ENCODE data around the gene SLC25A48. TPM values are rescaled to one million over a fixed set of nuclear protein-coding genes. Genes with fewer than 3 reads are reported as not detected.
"Not testable (repeated sequence)": the region's sequence is repeated elsewhere in the genome, so short reads cannot be mapped to it uniquely, and the experiment has no call there.

Gene SLC25A48
- total RNA-seq, 2 donors from 2014 or later = 0.78 to 2.8 TPM

- H3K36me3 ChIP-seq = no peaks in the 10 kb centered on the region
- DNase-seq (ENCODE audit: low spot score) = no peak
- H3K4me3 ChIP-seq = peak overlapping the region; percentile 54
- H3K27ac ChIP-seq = no peak overlapping the region
- no peaks in the 10 kb centered on the region for H3K9me3 ChIP-seq
- peak; percentile 39 for TF ChIP-seq CTCF (IDR thresholded peaks at IDR 0.05)
- peak; percentile 52 for ATAC-seq (ENCODE audit: insufficient number of reproducible peaks, low FRiP score, low read depth)
- H3K27me3 ChIP-seq (replicated peaks; ENCODE audit: insufficient read depth) = no peaks in the 10 kb centered on the region
- peaks cover 0 to 10% of the 10 kb centered on the region in 2 donors for H3K4me1 ChIP-seq (ENCODE audit: control insufficient read depth in 1 of 2, low read depth in 2 of 2)
Measured at GRCh38 chr5:135833961-135834638, 363 bp upstream of the SLC25A48 start.

- no peaks in the 10 kb centered on the region for H3K9me3 ChIP-seq
- ATAC-seq (ENCODE audit: insufficient number of reproducible peaks, low FRiP score, low read depth) = no peak
- DNase-seq (ENCODE audit: low spot score) = no peak
- no peaks in the 10 kb centered on the region for H3K36me3 ChIP-seq
- H3K27me3 ChIP-seq (replicated peaks; ENCODE audit: insufficient read depth) = no peaks in the 10 kb centered on the region
- no peak overlapping the region for H3K4me3 ChIP-seq
- TF ChIP-seq CTCF (IDR thresholded peaks at IDR 0.05) = no peak
- H3K4me1 ChIP-seq (ENCODE audit: control insufficient read depth in 1 of 2, low read depth in 2 of 2) = peaks cover 0 to 10% of the 10 kb centered on the region in 2 donors
- H3K27ac ChIP-seq = no peak overlapping the region
Measured at GRCh38 chr5:135835766-135836165, 1.3 kb downstream of the SLC25A48 start.

GRCh38 chr5:135838395-135838794 lies 3.9 kb downstream of the SLC25A48 start:
- DNase-seq (ENCODE audit: low spot score); ATAC-seq (ENCODE audit: insufficient number of reproducible peaks, low FRiP score, low read depth); H3K4me1 ChIP-seq (ENCODE audit: control insufficient read depth in 1 of 2, low read depth in 2 of 2); H3K36me3 ChIP-seq; H3K27me3 ChIP-seq (replicated peaks; ENCODE audit: insufficient read depth); H3K9me3 ChIP-seq; H3K4me3 ChIP-seq; H3K27ac ChIP-seq: not testable (repeated sequence)

GRCh38 chr5:135839566-135839965 lies 5.1 kb downstream of the SLC25A48 start:
- DNase-seq (ENCODE audit: low spot score) (no peak), ATAC-seq (ENCODE audit: insufficient number of reproducible peaks, low FRiP score, low read depth) (no peak)
- Histone ChIP-seq H3K4me3 (no peak overlapping the region), H3K27ac (no peak overlapping the region), H3K4me1 (ENCODE audit: control insufficient read depth in 1 of 2, low read depth in 2 of 2) (peaks cover 0 to 6% of the 10 kb centered on the region in 2 donors), H3K9me3 (no peaks in the 10 kb centered on the region), H3K27me3 (replicated peaks; ENCODE audit: insufficient read depth) (no peaks in the 10 kb centered on the region), H3K36me3 (no peaks in the 10 kb centered on the region)
- no peak for TF ChIP-seq CTCF (IDR thresholded peaks at IDR 0.05)

- Histone ChIP-seq H3K9me3 (no peaks in the 10 kb centered on the region), H3K27me3 (replicated peaks; ENCODE audit: insufficient read depth) (no peaks in the 10 kb centered on the region), H3K27ac (no peak overlapping the region), H3K36me3 (no peaks in the 10 kb centered on the region), H3K4me1 (ENCODE audit: control insufficient read depth in 1 of 2, low read depth in 2 of 2) (no peaks in the 10 kb centered on the region), H3K4me3 (no peak overlapping the region)
- DNase-seq (ENCODE audit: low spot score) (no peak), ATAC-seq (ENCODE audit: insufficient number of reproducible peaks, low FRiP score, low read depth) (no peak)
- TF ChIP-seq CTCF (IDR thresholded peaks at IDR 0.05) = no peak
Measured at GRCh38 chr5:135840959-135841358, 6.5 kb downstream of the SLC25A48 start.

- Histone ChIP-seq H3K4me1 (ENCODE audit: control insufficient read depth in 1 of 2, low read depth in 2 of 2) (no peaks in the 10 kb centered on the region), H3K9me3 (no peaks in the 10 kb centered on the region), H3K4me3 (no peak overlapping the region), H3K27me3 (replicated peaks; ENCODE audit: insufficient read depth) (no peaks in the 10 kb centered on the region), H3K36me3 (no peaks in the 10 kb centered on the region), H3K27ac (no peak overlapping the region)
- ATAC-seq (ENCODE audit: insufficient number of reproducible peaks, low FRiP score, low read depth) = no peak
- DNase-seq (ENCODE audit: low spot score) = no peak
- TF ChIP-seq CTCF (IDR thresholded peaks at IDR 0.05) = no peak
Measured at GRCh38 chr5:135842737-135843136, 8.3 kb downstream of the SLC25A48 start.
